Type B pancreatic cell (in vitro differentiated cells): ENCODE results near the gene WIPF1. TPM values are rescaled to one million over a fixed set of nuclear protein-coding genes. Genes with fewer than 3 reads are reported as not detected.

Experiments used
- DNase-seq: peaks from one replicate; pipeline ENCODE4 v3.0.0; 2021; ENCODE audit warnings: mixed read lengths; ENCODE audit not compliant: unreplicated experiment; ENCODE audit errors: extremely low spot score
- H3K27ac Mint-ChIP-seq: 2 replicates; pipeline ENCODE4 v1.8.0; 2021; ENCODE audit warnings: mild to moderate bottlenecking, mixed read lengths
- H3K27me3 Mint-ChIP-seq: 2 replicates; pipeline ENCODE4 v1.8.0; 2021; ENCODE audit warnings: mixed read lengths
- H3K36me3 Mint-ChIP-seq: 2 replicates; pipeline ENCODE4 v1.8.0; 2021; ENCODE audit warnings: mixed read lengths
- H3K4me1 Mint-ChIP-seq: one replicate; pipeline ENCODE4 v1.8.0; 2021; ENCODE audit warnings: mixed read lengths; ENCODE audit not compliant: unreplicated experiment
- H3K4me3 Mint-ChIP-seq: 2 replicates; pipeline ENCODE4 v1.8.0; 2021; ENCODE audit warnings: mild to moderate bottlenecking, mixed read lengths
- H3K9me3 Mint-ChIP-seq: 2 replicates; pipeline ENCODE4 v1.8.0; 2021; ENCODE audit warnings: mixed read lengths
- total RNA-seq: library from RNA; stranded (reverse); gene quantifications from 2 replicates; pipeline ENCODE4 v1.2.1, GENCODE V29; 2021; ENCODE audit warnings: low replicate concordance
- TF ChIP-seq, protein P1 (sequence below): fragments of 200-600 bp; sonication (generic); conservative IDR thresholded peaks from 2 replicates; pipeline ENCODE4 v1.5.0; 2021; ENCODE audit warnings: antibody characterized with exemption, mild to moderate bottlenecking

WIPF1 gene
- total RNA-seq, 1 donor from 2014 or later, result 19.2 TPM

- Mint-ChIP-seq H3K27ac (no peak overlapping the region), H3K27me3 (no peaks in the 10 kb centered on the region), H3K9me3 (no peaks in the 10 kb centered on the region), H3K4me3 (no peak overlapping the region), H3K36me3 (no peaks in the 10 kb centered on the region), H3K4me1 (no peaks in the 10 kb centered on the region)
- no peak for DNase-seq
- TF ChIP-seq, protein P1, sequence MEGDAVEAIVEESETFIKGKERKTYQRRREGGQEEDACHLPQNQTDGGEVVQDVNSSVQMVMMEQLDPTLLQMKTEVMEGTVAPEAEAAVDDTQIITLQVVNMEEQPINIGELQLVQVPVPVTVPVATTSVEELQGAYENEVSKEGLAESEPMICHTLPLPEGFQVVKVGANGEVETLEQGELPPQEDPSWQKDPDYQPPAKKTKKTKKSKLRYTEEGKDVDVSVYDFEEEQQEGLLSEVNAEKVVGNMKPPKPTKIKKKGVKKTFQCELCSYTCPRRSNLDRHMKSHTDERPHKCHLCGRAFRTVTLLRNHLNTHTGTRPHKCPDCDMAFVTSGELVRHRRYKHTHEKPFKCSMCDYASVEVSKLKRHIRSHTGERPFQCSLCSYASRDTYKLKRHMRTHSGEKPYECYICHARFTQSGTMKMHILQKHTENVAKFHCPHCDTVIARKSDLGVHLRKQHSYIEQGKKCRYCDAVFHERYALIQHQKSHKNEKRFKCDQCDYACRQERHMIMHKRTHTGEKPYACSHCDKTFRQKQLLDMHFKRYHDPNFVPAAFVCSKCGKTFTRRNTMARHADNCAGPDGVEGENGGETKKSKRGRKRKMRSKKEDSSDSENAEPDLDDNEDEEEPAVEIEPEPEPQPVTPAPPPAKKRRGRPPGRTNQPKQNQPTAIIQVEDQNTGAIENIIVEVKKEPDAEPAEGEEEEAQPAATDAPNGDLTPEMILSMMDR, result no peak
Observed at GRCh38 chr2:174617718-174618117, 20.1 kb upstream of the WIPF1 start.

- Mint-ChIP-seq H3K36me3 (no peaks in the 10 kb centered on the region), H3K27me3 (no peaks in the 10 kb centered on the region)
Observed at GRCh38 chr2:174617120-174617519, 19.5 kb upstream of the WIPF1 start.

GRCh38 chr2:174615871-174616436 lies 18.4 kb upstream of the WIPF1 start:
- Mint-ChIP-seq H3K27me3 (no peaks in the 10 kb centered on the region), H3K9me3 (no peaks in the 10 kb centered on the region), H3K27ac (no peak overlapping the region), H3K4me3 (no peak overlapping the region), H3K36me3 (no peaks in the 10 kb centered on the region), H3K4me1 (peaks cover under 1% of the 10 kb centered on the region)
- TF ChIP-seq, protein P1, result no peak
- no peak for DNase-seq

More at GRCh38 chr2:174617120-174617519, 19.5 kb upstream of the WIPF1 start:
- Mint-ChIP-seq H3K9me3 (no peaks in the 10 kb centered on the region), H3K27ac (no peak overlapping the region), H3K4me3 (no peak overlapping the region), H3K4me1 (no peaks in the 10 kb centered on the region)
- TF ChIP-seq, protein P1, result no peak
- DNase-seq, result no peak

DNA sequence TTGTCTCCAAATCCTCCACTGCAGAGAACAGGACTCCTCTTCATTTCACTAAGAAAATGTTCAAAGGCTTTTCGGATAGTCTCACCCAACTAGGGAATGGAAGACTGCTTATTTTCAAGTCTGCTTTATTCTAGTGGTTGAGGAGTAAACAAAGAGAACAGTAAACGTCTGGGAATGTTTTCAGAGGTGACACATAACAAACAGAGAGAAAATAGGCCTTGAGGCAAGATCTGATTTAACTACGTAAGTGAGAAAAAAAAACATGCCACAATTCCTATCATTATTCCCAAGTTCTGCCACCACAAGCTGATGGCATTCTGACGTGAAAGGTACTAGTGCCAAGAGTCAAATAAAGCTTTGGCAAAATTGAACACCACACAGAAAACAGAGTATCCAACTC lies 16.7 kb upstream of the WIPF1 start:
- Mint-ChIP-seq H3K9me3 (no peaks in the 10 kb centered on the region), H3K36me3 (no peaks in the 10 kb centered on the region), H3K27ac (no peak overlapping the region), H3K27me3 (no peaks in the 10 kb centered on the region), H3K4me3 (no peak overlapping the region), H3K4me1 (peaks cover 4% of the 10 kb centered on the region)
- no peak for DNase-seq
- TF ChIP-seq, protein P1, result no peak

DNA sequence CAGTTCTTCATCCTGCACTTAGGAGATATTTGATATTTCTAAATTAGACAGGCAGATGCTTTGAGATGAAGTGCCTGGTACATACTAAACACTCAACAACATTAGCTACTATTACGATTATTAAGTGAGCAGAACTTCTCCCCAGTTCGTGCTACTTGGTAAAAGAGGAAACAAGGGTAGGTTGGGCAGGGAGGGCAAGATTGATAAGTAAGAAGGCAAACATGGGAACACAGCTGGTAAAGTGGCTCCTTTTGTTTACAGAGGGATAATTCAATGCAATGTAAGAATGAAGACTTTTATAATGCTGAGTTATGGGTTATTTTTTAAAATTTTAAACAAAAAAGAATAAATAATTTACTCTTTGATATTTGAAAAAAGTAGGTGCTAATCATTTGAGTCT lies 15.9 kb upstream of the WIPF1 start:
- Mint-ChIP-seq H3K4me1 (peaks cover 4% of the 10 kb centered on the region), H3K27ac (no peak overlapping the region), H3K4me3 (no peak overlapping the region), H3K36me3 (no peaks in the 10 kb centered on the region), H3K27me3 (no peaks in the 10 kb centered on the region), H3K9me3 (no peaks in the 10 kb centered on the region)
- TF ChIP-seq, protein P1, result no peak
- no peak for DNase-seq

DNA sequence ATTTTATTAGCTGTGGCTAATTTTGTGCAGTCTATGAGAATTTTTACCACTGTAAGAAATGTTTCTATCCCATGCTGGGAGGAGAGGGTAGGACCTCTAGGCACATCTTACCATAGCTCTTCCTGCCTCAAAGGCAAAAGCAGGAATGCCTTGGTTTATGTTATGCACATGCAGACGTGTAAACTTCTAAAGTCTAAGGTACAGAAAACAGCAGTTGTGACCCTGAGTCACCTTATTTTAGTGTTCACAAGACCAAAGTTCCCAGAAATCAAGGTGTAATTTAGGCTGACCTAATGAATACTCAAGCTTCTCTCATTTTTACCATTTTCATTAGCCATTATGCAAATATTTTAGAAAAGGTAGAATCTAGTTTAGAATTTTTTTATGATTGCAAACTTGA lies 15.4 kb upstream of the WIPF1 start:
- Mint-ChIP-seq H3K27me3 (no peaks in the 10 kb centered on the region), H3K36me3 (no peaks in the 10 kb centered on the region), H3K9me3 (no peaks in the 10 kb centered on the region), H3K27ac (no peak overlapping the region), H3K4me1 (peaks cover 4% of the 10 kb centered on the region), H3K4me3 (no peak overlapping the region)
- TF ChIP-seq, protein P1, result no peak
- DNase-seq, result no peak
